Dermis blood vessel endothelial cell (primary cell): ENCODE results near the gene STRIP1. TPM values are rescaled to one million over a fixed set of nuclear protein-coding genes. Genes with fewer than 3 reads are reported as not detected.

Experiments used
- DNase-seq: peaks from one replicate; pipeline ENCODE4 v3.0.0; 2010
- total RNA-seq: library from RNA; depleted of rRNA; stranded (reverse); fragments of >200 nt; gene quantifications from 2 replicates; pipeline ENCODE4 v1.2.3, GENCODE V29; 2014

The STRIP1 gene, protein sequence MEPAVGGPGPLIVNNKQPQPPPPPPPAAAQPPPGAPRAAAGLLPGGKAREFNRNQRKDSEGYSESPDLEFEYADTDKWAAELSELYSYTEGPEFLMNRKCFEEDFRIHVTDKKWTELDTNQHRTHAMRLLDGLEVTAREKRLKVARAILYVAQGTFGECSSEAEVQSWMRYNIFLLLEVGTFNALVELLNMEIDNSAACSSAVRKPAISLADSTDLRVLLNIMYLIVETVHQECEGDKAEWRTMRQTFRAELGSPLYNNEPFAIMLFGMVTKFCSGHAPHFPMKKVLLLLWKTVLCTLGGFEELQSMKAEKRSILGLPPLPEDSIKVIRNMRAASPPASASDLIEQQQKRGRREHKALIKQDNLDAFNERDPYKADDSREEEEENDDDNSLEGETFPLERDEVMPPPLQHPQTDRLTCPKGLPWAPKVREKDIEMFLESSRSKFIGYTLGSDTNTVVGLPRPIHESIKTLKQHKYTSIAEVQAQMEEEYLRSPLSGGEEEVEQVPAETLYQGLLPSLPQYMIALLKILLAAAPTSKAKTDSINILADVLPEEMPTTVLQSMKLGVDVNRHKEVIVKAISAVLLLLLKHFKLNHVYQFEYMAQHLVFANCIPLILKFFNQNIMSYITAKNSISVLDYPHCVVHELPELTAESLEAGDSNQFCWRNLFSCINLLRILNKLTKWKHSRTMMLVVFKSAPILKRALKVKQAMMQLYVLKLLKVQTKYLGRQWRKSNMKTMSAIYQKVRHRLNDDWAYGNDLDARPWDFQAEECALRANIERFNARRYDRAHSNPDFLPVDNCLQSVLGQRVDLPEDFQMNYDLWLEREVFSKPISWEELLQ
- total RNA-seq = 50.4 and 55.1 TPM in 2 replicates

DNA sequence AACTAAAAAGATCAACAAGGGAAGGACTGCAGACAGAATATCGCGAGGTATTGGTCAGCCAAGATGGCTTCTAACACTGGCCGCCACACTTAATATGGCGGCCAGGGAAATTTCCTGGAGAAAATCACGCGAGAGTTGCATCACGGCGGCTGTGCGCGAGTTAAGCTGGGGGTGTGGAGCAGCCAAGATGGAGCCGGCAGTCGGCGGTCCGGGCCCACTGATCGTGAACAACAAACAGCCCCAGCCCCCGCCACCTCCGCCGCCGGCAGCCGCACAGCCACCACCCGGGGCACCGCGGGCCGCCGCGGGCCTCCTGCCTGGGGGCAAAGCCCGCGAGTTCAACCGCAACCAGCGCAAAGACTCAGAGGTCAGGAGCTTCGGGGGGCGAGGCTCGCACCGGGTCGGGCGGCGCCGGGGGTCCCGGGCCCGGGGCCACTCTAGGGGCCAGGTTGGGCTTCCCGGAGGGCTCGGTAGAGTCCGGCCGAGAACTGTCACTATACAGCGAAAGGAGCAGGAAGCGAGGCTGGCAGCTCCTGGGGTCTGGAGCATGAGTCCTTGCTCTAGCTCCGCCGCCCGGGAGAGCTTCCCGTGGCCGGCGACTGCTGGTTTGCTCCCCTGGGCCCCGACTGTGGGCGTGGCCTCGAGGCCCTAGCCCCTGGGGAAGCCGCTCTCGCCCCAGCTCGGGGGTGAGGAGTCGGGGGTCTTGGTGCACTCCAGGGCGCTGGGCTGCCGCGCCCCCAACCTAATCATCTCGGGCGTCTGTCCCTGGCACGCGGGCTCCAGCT is at the start of gene STRIP1:
Gene STRIP1 (plus strand): TSS at position 174 of the 785 bp plus-strand sequence. CDS start 14 bp downstream, at position 188.
- DNase-seq = peak; percentile 98

DNA sequence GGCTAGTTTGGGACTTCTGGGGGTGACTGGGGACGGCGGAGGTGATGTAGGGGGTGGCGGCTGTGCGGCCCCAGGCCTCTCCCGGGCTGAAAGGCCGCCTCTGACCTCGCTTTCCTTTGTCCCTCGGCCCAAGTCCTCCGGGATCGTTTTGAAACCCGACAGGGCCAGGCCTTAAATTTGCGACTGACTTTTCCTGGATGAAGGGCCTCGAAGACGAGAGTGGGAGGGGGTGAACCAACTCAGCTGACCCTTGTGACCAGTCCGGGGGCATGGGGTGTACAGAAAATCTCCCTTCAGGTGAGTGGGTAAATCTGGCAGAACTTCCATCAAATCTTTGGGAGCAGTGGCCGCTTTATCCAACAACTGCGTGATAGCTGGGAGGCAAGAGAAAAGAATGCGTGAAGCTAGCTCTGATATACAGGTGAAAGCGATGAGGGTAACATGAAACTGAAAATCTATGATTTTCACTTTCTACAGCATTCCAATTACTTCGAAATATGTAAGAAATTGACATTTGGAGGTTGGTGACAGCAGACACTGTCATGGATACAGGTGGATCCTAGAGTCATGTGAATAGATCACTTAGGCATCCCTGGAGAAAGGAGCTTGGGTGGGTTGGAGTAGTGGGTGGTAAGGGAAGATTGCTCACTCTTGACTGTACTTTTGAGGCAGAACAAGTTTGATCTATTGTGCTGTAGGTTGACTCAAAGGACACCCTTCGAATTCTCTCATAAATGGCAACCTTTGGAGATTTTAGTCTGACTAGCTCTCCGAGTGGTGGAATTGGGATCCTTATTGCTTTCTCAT is 49.0 kb upstream of the STRIP1 start:
- no peak for DNase-seq

DNA sequence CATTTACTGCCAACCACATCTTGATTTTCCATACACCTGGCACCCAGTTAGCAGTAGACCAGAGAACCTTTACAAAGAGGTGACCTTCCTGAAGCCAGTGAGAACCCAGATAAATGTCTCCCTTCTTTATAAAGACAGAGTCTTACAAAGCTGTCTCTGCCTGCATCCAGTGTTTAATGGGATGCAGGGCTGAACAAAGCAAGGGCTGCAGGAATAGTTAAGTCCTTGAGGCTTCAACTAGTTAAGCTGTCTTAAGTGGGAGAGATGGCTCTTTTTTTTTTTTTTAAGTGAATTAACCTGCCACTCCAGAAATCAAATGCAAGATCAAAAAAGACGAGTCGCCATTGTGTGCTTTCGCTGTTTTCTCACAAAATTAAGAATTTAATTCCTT is 48.4 kb upstream of the STRIP1 start:
- DNase-seq = no peak

DNA sequence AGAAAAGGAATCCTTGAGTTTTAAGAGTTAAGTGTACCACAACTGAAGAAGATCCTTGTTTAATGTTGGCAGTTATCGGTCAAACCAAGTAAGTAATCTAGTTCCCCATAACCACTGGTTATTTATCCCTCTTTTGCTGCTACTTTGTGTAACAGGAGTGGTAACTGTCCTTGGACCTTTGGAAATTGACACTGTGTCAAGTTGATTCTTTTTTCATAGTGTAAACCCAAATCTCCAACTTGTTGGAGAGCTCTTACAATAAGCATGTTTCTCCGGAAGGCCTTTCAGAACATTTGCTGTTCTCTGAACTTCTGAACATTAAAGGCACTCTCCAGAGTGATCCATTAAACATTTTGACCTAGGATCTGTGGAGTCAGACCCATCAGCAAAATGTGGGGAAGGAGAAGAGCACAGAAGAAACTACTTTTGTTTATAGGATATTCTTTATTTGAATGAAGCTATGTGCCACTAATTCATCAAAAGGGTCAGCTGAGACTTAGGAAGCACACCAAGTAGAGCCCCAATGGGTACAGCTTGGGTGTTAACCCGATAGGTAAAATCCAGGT is 46.0 kb upstream of the STRIP1 start:
- DNase-seq = no peak

DNA sequence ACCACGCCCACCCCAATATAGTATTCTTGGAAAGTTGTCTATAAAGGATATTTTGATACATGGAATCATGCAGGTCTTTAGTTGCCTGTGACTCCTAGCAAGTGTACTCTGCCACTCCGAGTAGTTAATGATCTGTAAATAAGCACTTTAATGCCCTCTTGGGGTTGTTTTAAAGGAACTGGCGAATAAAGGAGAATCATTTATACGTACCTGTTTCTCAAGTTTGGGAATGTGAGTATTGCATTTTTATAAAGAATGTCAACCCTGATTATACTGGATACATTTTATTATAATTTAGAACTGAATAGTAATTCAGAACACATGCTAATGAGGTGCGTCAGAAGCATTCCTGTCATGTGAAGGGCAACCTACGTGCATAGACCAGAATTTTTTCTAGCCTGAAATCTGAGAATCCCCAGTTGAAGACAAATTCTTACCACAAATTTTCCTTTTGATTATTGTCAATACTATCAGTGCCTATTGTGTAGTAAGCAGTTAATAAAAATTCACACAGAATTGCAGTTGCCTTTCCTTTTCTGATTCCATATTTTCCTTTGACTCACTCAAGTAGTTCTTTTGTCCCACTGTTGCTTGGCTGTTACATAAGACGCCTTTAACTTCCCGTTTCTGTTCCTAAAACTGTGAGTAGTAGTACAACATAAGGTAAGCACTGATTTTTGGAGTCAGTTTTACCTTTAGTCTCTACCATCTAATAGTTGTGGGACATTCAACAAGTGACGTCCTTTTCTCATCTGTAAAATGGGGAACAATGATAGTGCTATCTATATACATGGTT is 44.7 kb upstream of the STRIP1 start:
- DNase-seq = no peak

DNA sequence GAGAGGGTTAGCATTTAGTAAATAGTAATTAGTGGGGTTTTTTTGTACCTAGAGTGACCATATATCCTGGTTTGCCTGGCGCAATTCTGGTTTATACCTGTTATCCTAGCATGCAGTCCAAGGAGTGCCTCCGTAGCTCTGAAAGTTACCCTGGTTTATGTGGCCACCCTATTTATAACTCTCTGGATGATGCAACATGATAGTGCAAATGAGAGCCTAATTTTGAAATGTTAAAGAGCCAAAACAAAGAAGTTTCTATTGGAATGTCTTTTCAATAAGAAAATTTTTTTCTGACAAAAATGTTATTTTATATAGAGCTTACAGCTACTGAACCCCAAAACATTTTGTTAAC is 44.1 kb upstream of the STRIP1 start:
- no peak for DNase-seq

DNA sequence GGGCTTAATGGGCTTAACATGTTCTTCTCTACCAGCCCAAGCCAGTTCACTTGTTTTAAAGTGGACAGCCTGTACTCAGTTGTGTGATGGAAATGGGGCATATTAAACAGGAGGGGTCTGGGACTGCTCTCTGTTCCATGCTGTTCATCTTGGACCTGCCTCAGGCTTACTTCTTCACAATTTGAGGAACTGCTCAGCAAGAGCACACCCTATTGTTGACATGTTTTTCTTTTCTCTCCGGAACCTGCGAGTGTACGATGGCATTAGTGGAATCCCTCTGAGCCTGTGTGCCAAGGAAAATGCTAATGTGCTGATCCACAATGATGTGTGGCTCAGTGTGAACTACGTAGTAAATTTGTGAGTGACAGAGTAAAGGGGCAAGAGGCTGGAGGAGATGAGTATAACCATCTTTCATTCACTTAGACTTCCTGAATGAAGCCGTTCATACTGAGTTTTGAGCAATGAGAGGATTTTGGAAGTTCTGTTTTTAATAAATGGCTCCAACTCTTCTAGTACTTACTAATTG is 43.0 kb upstream of the STRIP1 start:
- no peak for DNase-seq

DNA sequence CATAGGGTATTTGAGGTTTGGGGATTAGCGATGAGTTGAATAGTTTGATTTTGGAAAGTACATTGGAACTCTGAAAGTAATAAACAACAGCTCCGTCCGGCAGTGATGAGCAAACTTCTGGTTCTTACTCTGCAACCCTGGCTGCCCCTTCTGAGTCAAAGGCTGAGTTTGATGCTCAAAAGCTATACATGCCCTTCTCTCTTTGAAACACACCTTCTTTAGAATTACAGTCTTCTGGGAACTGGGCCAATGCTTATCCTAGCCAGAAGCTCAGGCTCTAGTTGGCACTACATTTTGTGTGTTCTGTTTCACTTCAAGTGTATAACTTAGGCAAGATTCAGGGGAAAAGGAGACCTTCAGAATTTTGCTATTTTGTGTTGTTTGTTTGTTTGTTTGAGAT is 40.5 kb upstream of the STRIP1 start:
- DNase-seq = no peak

DNA sequence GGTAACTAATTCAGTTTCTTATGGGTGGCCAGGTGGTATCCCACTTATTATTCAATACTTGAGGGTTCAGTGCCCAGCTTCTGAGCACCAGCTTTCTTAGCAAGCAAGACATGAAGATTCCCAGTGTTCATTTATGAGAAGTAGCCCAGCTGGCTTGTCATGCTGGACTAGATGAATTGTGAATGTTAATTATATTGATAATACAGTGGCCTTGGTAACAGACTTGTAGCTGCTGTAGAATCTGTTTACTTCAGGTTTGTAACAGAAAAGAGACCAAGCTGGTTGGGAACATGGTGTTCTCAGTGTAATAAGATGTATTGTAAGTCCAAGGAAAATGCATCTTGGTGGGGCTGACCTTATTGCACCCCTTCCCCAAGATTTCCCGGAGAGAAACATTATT is 39.8 kb upstream of the STRIP1 start:
- no peak for DNase-seq

DNA sequence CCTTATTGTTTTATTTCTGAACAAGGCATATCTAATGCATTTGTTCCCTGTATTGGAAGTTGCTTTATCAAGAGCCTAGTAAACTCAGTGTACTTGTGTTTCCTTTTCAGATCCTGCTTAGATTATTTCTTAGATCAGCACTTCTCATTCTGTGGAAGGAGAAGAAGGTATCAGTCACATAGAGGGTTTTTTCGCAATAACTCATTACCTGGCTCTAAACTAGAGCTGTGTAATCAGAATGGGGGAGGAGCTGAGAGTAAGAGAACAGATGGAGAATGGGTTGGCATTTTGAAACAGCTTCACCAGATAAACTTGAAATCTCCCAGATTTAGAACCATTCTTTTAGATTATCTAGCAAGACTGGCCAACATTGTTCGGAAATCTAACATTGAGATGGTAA is 38.9 kb upstream of the STRIP1 start:
- DNase-seq = no peak

DNA sequence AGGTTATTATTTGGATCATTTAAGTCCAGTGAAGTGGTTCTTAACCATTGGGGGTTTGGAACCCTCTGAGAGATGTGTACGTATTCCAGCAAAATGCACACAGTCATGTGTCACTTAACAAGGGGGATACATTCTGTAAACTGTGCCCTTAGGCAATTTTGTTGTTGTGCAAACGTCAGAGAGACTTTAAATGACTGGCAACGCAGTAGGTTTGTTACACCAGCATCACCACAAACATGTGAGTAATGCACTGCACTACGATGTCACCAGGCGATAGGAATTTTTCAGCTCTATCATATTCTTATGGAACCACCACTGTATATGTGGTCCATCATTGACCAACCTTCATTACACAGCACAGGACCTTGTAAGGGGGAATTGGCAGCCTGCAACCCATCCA is 37.9 kb upstream of the STRIP1 start:
- DNase-seq = no peak

DNA sequence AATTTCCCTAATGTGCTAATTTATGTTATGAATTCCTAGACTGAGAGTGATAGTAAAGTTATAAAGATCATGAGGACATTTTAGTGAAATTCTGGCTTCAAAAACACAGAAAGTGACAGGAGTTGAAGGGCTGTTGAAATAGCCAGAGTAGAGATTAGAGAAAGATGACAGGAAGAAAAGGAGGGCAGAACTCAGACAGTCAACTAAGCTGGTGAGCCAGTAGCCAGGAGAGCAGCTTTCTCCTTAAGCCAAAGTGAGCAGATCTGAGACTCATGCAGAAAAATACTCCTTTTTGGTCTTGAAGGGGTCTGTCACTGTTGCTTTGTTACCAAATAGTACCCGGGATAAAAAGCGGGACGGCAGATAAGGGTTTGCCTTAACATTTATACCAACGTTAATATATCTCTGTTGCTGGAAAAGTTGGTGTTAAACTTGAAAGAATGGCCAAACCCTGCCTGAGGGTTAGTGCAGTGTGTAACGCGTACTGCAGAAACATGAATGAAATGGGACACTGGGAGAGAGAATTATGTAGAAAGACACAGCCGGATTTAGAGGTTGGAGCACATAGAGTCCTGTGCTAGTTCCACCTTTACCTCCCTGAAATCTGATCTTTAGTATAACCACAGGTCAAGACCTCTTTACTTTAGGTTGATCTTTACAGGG is 37.1 kb upstream of the STRIP1 start:
- no peak for DNase-seq

DNA sequence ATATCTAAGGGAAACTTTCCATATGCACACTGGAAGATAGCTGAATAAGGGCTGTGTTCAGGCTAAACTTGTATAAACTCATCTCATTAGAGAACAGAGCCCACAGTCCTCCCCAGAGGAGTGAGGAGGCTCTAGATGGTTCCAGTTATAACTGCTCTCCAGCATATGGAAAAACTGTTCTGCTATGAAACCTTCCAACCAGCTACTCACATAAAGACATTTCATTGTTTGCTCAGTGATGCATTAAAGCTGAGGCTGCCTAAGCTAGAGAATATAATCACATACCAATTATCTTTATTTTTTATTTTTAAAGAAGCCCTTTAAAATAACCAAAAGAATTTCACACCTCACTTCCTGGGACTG is 36.6 kb upstream of the STRIP1 start:
- DNase-seq = no peak

DNA sequence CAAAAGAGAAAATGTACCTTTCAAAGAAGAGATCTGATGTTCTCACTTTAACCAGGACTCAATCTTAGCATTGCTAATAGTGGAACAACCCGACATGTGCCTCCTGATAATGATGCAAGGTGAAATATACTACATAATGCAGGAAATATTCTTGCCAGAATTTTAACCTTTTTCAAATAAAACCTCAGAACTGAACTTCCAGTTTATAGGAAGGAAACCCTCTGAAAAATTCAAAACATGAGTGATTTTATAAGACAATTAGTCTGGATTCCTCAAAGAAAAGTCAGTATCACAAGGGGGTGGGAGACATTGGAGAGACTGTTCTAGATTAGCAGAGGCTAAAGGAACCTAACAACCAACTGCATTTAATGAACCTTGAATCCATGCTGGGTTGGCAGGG is 31.7 kb upstream of the STRIP1 start:
- no peak for DNase-seq

DNA sequence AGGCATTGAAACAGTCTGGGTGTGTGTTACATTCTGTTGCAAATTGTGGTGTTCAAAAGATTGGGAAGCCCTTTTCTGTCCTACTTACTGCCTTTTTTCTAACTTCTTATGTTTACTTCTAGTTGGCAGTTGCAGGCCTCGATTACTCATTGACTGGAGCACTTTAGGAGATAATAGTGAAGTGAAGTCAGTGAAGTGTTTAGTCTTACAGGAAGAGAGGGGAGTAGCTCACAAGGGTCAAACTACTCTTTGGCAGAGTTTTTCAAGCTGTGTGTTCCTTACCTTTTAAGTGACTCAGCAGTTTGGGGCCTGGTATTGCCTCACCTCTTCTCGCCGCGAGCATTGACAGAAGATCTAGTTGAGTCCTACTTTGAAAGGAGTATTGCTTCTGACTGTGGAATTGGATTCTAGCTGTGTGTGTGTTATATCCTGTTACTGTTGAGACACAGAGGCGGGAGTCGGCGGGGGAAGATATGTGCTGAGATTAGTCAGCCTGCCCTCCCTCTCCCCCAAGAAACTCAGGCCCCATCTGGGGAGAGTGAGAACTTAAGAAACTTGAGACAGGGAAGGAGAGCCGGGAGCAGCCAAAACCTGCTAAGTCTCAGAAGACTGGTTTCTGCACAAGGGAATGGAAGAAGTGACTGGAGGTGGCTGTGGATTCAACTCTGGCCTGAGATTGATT is 30.5 kb upstream of the STRIP1 start:
- DNase-seq = peak; percentile 90

DNA sequence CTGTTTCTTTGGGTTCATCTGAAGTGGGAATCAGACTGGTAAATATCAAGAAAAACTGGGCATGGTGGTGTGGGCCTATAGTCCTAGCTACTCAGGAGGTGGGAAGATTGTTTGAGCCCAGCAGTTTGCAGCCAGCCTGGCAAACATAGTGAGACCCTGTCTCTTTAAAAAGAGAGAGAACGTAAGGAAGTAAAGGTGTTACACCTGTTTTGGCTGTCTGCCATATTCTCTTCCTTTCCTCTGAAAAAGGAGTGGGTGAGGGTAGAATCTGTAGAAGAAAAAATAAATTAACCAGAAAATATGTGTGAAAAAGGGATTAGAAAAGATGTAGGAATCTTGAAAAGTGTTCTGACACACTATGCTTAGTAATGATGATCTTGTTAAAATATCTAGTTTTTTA is 29.8 kb upstream of the STRIP1 start:
- DNase-seq = no peak

DNA sequence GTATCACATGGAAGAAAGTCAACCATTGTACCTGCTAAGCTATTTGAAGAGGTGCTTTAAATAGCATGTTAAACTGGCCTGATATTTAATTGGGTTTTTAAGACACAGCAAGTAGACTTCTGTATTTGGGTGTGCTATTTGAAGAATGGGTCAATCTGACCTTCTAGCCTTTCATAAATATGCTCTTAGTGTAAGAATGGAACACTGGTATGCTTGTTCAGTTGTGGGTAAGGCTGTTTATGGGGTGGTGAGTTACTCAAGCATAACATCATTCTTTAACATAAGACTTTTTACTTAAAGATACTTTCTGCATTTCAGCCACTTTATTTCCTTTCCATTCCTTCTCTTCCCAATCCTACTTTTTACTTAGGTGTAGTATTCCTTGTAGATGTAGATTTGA is 28.5 kb upstream of the STRIP1 start:
- DNase-seq = no peak

DNA sequence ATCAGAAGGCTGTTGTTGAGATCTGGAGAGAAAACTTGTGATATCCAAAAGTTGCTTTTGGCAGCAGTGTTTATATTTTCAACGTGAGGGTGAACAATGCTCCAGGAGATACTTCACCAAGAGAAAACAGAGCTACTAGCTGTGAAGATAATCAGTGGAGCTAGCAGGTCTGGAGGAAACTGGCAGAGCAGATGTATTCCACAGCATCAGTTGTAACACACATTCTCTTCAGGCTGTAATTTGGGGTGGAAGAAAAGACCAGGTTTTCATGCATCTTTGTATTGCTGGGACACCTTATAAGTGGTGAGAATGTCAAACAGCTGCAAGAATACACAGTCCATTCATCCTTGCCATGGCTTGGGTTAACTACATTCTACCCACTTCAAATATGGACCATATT is 27.9 kb upstream of the STRIP1 start:
- no peak for DNase-seq

DNA sequence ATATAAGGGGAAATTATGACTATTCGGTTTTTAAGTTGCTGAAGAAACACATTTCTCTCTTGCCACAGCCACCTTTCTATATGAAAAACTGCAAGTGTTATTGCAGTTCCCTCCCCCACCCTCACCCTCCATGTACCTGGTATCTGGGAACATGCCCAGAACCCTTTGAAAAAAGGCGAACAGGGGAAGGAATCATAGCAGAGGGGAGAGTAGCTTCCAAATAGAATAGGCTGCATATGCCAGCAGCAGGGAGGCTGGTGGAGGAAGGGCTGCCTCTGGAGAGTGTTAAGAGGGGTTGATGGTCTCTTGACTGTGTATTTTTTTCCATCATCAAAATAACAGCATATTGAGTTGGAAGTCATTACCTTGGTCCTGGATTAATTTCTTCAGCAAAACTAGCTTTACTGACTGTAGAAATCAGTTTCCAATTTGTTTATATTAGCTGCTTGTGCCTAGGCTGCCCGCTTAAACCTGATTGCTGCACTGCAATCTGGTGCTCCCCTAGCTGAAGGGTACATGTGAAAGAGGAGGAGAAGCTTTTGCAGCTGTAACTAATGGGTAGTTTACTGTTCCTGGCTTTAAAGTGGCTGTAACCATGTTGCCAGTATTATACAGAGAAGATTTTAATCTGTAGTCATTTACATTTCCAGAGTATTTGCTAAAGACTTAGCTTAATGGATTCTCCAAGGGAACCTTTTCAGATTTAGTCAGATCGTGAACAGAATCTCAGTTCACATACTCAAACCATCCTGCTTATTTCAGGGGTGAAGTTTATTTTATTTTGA is 27.2 kb upstream of the STRIP1 start:
- no peak for DNase-seq
